GM21737 (cell line): ENCODE measurements around the gene PM20D2.

Source experiments
- ATAC-seq: cut with Tn5 transposase; IDR thresholded peaks from one replicate; pipeline ENCODE4 v1.9.1; 2021; ENCODE audit warnings: mild to moderate bottlenecking, moderate library complexity; ENCODE audit not compliant: unreplicated experiment

Gene PM20D2

GRCh38 chr6:89200706-89201215 lies 54.9 kb downstream of the PM20D2 start:
- no peak for ATAC-seq

- ATAC-seq = no peak
Observed at GRCh38 chr6:89204096-89204495, 58.2 kb downstream of the PM20D2 start.

GRCh38 chr6:89205819-89206218 lies 60.0 kb downstream of the PM20D2 start:
- no peak for ATAC-seq

GRCh38 chr6:89208551-89208950 lies 62.7 kb downstream of the PM20D2 start:
- ATAC-seq = no peak

GRCh38 chr6:89209457-89209856 lies 63.6 kb downstream of the PM20D2 start:
- ATAC-seq = no peak

- ATAC-seq = no peak
Observed at GRCh38 chr6:89212472-89212871, 66.6 kb downstream of the PM20D2 start.

GRCh38 chr6:89214197-89214596 lies 68.3 kb downstream of the PM20D2 start:
- ATAC-seq = no peak
